CD4-positive, alpha-beta T cell treated with Interleukin-21 for 1 hour (primary cell): ENCODE data around the gene PTGFR.

Experiments used
- DNase-seq: peaks from one replicate; pipeline ENCODE4 v3.0.0-alpha.2; 2020

The PTGFR gene

DNA sequence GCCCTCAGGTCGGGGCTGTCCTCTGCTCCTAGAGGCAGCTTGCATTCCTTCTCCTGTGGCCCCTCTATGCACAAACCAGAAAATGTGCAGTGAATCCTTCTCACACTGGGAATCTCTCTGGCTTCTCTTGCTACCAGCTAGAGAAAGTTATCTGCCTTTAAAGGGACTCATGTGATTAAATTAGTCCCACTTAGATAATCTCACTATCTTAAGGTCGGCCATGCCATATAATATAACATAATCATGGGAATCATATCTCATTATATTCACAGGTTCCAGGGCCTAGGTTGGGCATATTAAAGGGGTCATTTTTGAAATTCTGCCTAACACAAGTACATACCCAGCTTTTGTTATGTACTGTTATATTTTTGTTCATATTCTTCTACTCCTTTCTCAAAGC, 31.4 kb downstream of the PTGFR start:
- no peak for DNase-seq

DNA sequence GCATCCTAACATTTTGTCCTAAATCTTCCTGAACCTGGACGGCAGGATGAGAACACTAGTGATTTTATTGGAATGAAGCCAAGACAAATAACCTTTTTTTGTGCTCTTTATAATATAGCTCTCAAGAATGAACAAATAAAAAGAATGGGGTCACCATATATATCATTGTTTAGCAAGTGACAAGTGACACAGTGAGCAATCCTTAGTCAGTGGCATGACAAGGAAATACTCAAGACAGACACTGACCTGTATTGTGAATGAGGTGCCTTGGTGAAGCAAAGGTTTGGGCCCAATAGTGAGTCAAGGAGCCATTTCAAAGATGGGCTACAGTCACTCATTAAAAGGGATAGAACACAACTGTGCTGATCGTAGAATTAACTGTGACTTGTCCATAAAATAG, 35.7 kb downstream of the PTGFR start:
- no peak for DNase-seq

DNA sequence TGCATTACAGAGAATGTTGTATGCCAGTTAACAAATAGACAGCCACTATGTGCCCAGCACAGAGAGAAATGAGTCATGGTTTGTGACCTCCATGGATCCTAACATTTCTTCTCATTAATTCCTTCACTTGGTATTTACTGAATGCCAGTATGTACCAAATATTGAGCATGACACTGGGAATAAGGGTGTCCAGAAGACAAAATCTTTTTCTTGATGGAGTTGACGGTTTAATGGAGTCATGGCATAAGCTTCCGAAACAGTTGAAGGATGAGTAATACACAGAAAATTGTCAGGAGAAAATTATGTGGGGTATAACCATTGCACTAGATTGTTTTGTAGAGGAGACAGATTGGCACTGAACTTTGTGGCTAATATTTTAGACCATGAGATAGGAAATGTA, 36.9 kb downstream of the PTGFR start:
- DNase-seq = no peak

DNA sequence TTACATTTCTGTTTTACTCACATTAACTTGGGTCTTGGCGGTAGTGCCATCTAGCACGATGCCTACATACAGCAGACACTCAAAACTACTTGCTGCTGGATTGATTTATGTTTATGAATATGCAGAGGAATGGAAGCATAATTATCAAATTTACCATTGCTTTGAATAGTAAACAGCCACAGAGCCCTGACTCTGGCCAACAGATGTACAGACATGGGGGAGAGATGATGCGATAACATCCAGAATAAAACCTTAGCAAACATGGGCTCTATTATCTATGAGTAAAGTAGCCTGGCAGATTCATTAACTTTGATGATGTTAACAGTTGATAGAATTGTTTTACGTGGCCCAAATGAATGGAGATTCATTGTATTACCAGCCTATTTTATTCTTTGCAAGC, 42.8 kb downstream of the PTGFR start:
- no peak for DNase-seq

DNA sequence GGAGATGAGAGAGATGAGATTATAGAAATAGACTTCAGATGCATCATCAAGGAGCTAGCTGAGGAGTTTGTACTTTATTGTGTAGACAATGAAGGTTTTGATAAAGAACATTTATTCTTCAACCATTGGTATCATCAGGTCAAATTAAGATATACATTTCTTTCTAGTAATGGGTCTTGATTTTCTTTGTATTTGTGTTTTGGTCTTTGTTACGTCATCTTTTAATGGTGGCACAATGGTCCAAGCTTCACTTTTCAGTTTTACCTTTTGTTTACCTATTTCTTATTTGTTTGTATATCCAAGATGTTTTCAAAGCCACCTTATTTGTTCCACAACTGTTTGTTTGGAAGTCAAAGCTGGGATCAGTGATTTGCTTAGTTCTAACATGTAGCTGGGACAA, 44.5 kb downstream of the PTGFR start:
- DNase-seq = no peak

DNA sequence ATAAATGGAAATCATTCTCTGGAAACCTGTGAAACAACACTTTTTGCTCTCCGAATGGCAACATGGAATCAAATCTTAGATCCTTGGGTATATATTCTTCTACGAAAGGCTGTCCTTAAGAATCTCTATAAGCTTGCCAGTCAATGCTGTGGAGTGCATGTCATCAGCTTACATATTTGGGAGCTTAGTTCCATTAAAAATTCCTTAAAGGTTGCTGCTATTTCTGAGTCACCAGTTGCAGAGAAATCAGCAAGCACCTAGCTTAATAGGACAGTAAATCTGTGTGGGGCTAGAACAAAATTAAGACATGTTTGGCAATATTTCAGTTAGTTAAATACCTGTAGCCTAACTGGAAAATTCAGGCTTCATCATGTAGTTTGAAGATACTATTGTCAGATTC, 45.7 kb downstream of the PTGFR start:
- no peak for DNase-seq

DNA sequence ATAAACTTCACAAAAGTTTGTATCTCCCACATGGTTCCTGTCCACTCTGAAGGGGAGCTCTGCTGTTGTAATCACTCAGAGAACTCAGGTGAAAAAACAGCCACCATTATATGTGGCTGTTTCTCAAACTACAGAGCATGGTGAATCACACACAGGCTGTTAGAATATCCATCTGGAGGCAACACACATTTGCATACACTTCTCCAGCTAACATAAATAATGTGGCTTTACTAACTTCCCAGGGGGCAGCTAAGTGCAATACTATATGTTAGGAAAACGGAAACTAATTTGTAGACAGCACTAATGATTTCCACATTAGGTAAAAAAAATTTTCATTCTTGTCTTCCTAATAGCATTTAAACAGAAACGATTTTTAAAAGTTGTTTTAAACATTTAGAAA, 49.3 kb downstream of the PTGFR start:
- DNase-seq = no peak

DNA sequence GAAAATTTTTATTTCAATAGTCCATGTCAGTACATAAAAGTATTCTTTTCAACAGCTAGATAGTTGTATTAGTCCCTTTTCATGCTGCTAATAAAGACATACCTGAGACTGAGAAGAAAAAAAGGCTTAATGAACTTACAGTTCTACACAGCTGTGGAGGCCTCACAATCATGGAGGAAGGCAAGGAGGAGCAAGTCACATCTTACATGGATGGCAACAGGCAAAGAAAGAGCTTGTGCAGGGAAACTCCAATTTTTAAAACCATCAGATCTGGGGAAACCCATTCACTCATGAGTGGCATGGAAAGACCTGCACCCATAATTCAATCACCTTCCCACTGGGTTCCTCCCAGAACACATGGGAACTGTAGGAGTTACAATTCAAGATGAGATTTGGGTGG, 50.7 kb downstream of the PTGFR start:
- no peak for DNase-seq

DNA sequence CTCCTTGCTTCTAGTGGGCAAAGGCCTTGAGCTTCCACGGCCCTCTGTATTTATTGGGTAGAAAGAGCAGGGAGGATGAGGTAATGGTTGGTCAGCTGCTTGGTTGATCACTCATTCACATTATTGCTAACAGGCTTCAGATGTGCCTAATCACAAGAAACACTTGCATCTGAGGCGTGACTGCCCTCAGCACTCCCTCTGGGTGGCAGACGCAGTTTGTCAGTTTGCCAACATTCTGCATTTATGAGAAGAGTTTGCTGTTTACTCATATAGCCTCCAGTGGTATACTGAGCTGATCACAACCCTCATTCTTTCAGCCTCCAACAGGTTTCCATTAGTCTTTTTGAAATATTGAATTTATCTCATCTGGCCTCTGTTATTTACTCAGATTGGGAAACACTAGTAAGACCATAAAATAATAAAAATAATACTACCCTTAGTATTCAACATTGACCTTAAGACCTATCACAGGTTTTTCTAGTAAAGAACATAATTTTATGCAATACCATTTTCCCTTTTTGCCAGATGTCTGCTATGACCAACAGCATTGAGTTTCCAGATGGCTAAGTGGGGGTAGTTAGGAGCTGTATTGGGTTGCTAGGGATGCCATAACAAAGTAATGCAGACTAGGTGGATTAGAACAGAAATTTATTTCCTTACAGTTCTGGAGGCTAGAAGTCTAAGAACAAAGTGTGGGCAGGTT, 53.3 kb downstream of the PTGFR start:
- DNase-seq = no peak

DNA sequence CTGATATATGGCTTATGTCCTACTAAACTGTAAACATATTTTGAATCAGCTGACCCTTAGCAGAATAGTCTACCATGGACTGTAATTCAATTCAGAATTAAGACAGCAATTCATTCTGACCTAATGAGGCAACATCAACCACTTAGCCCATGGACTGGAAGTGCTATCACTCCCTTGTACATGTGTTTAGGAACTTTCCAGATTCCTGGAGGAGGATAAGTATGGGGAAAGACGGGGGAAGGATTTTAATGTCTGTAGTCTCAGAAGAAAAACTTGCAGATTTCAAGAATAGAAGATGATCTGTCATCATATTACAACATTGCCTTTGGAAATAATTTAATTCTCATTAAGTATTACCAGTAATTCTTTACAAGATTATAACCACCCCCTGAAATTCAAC, 56.3 kb downstream of the PTGFR start:
- no peak for DNase-seq

DNA sequence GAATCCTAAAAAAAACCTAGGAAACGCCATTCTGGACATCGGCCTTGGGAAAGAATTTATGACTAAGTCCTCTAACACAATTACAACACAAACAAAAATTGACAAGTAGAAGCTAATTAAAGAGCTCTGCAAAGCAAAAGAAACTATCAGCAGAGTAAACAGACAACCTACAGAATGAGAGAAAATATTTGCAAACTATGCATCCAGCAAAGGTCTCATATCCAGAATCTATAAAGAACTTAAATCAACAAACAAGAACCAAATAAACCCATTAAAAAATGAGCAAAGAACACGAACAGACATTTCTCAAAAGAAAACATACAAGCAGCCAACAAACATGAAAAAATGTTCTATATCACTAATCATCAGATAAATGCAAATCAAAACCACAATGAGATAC, 58.6 kb downstream of the PTGFR start:
- DNase-seq = no peak

DNA sequence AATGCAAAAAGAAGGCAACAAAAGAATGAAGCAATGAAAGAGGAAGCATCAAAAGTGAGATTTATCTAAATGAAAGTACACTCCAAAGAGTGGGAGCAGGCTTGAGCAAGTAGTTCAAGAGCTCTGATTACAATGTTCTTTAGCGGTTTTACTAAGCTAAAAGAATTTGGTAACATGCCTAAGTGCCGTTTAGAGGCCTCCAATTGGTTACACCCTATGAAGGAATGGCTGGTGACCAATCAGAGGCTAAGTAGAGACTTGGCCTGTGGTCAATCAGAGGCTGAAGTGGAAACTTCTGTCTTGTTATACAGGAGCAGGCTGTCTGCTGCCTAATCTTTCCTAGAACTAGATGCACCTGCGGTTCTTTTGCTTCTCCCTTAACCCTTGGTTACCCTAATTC, 59.1 kb downstream of the PTGFR start:
- no peak for DNase-seq

DNA sequence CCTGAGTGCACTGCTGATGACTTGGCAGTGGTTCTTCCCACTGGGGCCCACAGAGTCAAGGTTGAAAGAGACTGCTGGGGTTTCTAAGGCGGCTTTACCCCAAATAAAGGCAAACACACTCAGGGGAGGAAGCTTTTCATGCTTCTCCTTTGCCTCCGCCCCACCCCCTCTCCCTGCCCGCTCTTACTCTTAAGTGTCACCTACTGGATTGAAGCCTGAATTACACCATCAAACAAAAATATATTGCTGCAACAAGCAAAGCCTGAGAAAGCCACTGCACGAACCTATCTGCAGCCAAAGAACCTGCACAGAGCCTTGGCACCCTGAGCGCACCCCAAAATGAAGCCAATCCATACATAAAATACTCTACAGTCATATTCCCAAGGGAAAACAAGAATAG, 63.1 kb downstream of the PTGFR start:
- DNase-seq = no peak

DNA sequence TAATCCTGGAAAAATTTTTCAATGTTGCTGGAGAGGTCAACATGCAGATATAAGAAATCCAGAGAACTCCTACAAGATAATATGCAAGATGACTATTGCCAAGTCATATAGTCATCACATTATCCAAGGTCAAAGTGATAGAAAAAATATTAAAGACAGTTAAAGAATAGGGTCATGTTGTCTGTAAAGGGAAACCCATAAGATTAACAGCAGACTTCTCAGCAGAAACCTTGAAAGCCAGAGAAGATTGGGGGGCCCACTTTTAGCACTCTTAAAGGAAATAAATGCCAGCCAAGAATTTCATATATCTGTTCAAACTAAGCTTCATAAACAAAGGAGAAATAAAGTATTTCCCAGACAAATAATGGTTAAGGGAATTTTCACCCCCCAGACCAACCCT, 64.1 kb downstream of the PTGFR start:
- no peak for DNase-seq

DNA sequence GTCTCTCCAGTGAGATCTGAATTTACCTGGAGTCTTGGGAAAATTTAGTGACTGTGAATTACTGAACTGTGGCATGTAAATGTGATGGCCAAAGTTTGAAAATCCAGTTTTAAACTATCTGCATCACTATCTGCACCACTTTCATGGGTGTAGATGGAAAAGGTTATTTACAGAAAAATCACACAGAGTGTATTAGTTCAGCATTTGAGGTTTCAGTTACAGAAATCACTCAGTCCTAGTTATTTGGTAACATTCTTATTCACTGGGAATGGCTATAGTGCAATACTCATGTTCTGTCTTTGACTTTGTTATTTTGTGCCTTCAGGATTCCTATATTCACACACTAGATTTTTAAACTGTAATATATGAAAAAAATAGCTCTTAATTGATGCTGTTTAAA, 68.9 kb downstream of the PTGFR start:
- DNase-seq = no peak

DNA sequence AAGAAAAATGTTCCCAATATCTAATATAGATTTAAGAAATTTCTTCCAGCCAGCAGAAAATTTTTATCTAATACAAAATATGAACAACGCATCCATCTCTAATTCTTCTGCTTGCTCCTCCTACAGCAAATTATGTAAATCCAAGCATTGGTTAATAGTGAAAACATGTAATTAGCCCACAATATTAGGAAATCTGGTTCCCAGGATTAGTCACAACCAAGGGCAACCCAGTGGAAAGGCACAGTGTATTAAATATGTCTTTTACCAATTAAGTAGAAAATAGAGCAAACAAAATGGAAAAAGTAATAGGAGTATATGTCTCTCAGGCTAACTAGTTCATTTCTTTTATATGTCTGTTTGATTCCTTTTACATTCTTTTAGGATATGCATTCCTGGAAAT, 70.0 kb downstream of the PTGFR start:
- no peak for DNase-seq

DNA sequence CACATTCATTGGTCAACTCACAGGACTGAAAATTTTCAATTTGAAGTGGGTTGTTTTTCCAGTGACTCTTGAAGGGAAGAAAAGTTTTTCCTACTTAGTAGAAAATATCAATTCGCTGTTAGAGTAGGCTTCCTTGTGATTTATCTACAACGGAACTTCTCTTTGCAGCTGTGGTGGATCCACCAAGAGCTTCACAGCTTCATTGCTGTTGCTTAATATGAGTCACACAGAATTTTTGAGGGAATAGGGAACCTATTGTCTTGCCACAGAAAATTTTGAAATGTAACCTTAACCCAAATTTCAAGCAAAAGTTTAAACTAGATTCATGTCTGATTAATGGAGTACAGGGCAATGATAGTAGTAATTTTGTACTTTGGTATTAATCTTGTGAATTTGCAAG, 71.1 kb downstream of the PTGFR start:
- no peak for DNase-seq

DNA sequence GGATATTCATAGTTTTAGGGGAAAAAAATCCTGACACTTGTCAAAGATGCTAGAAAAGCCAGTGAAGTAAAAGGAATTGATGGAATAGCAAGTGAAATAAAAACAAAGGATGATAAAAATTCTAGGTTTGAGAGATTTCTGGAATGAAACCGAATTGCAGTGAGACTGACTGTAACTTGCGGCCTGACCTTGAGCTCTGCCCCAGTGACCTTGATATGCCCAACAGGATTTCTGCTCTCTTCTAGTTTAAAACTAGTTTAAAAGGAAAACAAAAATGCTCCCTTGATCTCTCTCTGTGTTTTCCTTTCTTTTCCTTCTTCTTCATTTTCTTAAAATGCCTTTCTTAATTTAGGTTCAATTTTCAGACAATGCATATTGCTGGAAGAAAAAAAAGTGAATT, 74.6 kb downstream of the PTGFR start:
- no peak for DNase-seq

DNA sequence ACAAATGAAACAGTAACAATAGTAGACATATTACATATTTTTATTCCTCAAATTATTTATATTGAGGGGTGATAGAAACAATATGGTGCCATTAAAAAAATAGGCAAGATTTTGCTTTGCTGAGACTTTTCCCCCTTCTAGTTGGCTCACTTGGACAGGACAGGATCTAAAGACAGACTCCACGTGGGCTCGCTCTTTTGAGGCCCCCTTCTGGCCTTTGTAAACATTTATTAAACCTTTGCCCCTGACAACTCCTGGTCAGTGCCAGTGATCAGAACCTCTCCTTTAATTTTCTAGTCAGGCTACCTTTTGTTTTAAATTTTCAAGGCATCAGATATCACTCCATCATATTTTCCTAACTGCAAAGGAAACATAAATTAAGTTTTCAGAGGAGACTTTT, 79.8 kb downstream of the PTGFR start:
- DNase-seq = no peak

DNA sequence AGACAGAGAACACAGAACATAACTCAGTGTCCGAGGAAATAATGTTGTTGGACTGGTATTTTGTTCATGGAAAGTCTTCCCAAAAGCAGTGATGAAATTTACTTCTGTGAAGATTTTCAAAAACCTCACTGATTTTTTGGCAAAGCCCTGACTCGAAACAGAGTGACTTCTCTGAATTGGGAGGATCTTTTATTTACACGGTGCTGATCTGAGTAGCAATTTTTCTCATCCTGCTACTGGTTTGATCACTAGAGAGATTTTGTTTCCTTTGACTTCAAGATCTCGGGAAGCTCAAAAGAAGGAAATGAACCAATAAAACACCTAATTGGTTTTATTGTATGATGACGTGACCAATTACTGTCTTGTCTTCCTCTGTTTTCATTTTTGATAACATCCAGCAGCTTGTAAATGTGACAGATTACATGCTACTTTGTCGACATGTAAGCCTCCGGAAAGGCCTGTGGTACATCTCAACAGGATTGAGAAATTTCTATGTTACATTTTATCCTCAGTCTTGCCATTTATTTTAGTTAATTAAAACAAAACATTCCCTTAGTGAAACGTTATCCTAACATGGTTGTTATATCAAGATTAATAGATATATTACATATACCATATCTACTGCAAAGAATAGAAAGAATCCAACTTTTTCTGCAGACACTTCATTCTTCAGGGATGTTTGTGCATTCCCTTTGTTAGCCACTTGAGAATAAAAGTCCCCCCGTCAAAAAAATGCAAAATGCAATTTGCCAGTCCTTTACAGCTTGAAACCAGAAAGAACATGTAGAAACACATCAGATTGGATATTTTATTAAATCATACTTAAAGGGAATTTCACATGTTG, 86.7 kb downstream of the PTGFR start:
- no peak for DNase-seq

DNA sequence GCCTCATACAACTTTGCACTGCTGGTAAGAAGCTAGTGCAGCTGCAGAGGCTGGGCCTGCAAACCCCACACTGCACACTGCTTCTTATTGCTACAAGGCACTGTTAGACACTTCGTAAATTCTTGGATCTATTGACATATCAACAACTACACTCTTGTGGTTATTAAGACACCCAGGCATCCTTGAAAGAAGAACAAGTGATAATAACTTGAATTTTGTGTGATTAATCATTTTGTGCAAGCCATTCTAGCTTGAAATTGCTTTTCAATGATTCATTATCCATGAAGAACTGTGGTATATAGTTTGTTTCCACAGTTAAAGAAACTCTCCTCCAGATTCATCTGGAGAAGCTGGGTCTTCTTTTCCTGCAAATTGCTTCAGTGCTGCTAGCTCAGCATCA, 95.8 kb downstream of the PTGFR start:
- no peak for DNase-seq

DNA sequence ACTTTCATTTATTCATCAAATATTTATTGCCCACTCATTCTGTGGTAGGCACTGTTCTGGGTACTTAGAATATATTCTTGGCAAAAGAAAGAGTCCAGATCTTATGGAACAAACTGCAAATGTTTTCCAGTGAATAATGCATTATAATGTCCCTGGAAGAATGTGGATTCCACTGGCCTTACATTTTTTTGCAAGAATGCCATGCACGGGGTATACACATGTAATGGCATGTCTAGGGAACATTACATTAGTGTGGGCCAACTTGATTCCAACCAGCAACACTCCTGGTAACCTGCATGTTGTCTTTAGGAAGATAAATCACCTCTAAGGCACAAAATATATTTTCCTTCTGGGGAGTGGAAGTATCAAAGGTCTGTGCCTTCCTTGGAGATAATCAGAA, 96.4 kb downstream of the PTGFR start:
- DNase-seq = no peak
